Adrenal gland (tissue), 12 donors: ENCODE data around the gene IFNG. TPM values are rescaled to one million over a fixed set of nuclear protein-coding genes. Genes with fewer than 3 reads are reported as not detected.

Experiments used
- DNase-seq, 7 donors: peaks; one replicate each; pipeline ENCODE4 v3.0.0-alpha.2; 2019 to 2020
- H3K27ac ChIP-seq, 5 donors: fragments of 200-600 bp; sonication (generic) in 4 of 5; 1 replicate in 3 of 5; 2 replicates in 2 of 5; pipeline versions ENCODE4 v1.5.1 to v1.8.0; 2016 to 2020; ENCODE audit warnings: mild to moderate bottlenecking in 1 of 5
- H3K27me3 ChIP-seq: fragments of 200-600 bp; 2 replicates; pipeline ENCODE4 v1.8.0; 2021
- H3K36me3 ChIP-seq, 2 donors: fragments of 200-600 bp; replicated peaks in 1 of 2; 1 replicate in 1 of 2; 2 replicates in 1 of 2; pipeline versions ENCODE4 v1.5.1 to v1.8.0; 2018 to 2022
- H3K4me1 ChIP-seq, 2 donors: fragments of 200-600 bp; replicated peaks in 1 of 2; 1 replicate in 1 of 2; 2 replicates in 1 of 2; pipeline versions ENCODE4 v1.5.1 to v1.8.0; 2018 to 2021
- H3K4me3 ChIP-seq, 4 donors: fragments of 200-600 bp; sonication (generic) in 3 of 4; one replicate each; pipeline ENCODE4 v1.5.1; 2016 to 2018
- H3K9me3 ChIP-seq, 3 donors: fragments of 200-600 bp; sonication (generic) in 1 of 3; replicated peaks in 1 of 3; 1 replicate in 2 of 3; 2 replicates in 1 of 3; pipeline versions ENCODE4 v1.5.1 to v1.8.0; 2016 to 2021
- POLR2A ChIP-seq, 2 donors: fragments of 450-650 bp; IDR thresholded peaks; one replicate each; pipeline ENCODE4 v1.6.1; 2017; ENCODE audit warnings: antibody characterized with exemption in 2 of 2, mild to moderate bottlenecking in 2 of 2, moderate library complexity in 1 of 2
- WGBS, 4 donors: extraction: QIAGEN DNeasy Blood & Tissue Kit in 2 of 4; methylation state at CpG; one replicate each; pipeline versions ENCODE4 v1.1.5 to v1.1.7; 2013 to 2017; 5-methylcytosine and 5-hydroxymethylcytosine counted together
- intact Hi-C, 2 donors: fragments of 100-400 bp; cut with DNase I; formaldehyde crosslinking; loops; one replicate each; pipeline versions ENCODE4 v1.14.1 to v1.15.0; 2022 to 2023
- polyA plus RNA-seq, 3 donors: library from polyadenylated mRNA; stranded (reverse); fragments of 200-250 nt in 2 of 3; fragments of 350-450 nt in 1 of 3; fragmentation: Illumina TruSeq in 1 of 3; extraction: RNeasy Lipid Tissue Mini Kit (QIAGEN cat#74804) in 1 of 3; gene quantifications; one replicate each; pipeline ENCODE4 v1.2.3, GENCODE V29; 2013 to 2014
- total RNA-seq, 9 donors: library from RNA; depleted of rRNA in 4 of 9; stranded (reverse); fragments of >200 nt in 4 of 9; fragments of 120-200 nt in 1 of 9; fragmentation: NEBNext Ultra II Directional in 1 of 9; extraction: Animal tissue kit (Norgen Biotek cat#: 25700) in 1 of 9; gene quantifications; one replicate each; pipeline versions ENCODE4 v1.1.0 to v1.2.4, GENCODE V29; 2013 to 2023
- TF ChIP-seq, protein P1 (sequence below), 6 experiments: fragments of 450-650 bp in 4 of 6; fragments of 200-600 bp in 2 of 6; sonication (generic) in 1 of 6; IDR thresholded peaks; 1 replicate in 5 of 6; 2 replicates in 1 of 6; pipeline versions ENCODE4 v1.5.1 to v1.8.0; 2016 to 2021; ENCODE audit warnings: antibody characterized with exemption in 6 of 6, mild to moderate bottlenecking in 2 of 6, moderate library complexity in 1 of 6
- donor health status: healthy with polysubstance abuse.
- donor health status: Bipolar disorder and iron deficiency.
- donor health status: DM: yes; HTN: yes; CAD: no.
- donor health status: DM: no; HTN: no; CAD: no.
- donor health status: DM: no; HTN: no; CAD: no.
- donor health status: DM: yes; HTN: yes; CAD: no.

IFNG gene
- total and polyA plus RNA-seq, 12 donors: 0.29 to 0.47 (median 0.46) TPM; not detected in 9

DNA sequence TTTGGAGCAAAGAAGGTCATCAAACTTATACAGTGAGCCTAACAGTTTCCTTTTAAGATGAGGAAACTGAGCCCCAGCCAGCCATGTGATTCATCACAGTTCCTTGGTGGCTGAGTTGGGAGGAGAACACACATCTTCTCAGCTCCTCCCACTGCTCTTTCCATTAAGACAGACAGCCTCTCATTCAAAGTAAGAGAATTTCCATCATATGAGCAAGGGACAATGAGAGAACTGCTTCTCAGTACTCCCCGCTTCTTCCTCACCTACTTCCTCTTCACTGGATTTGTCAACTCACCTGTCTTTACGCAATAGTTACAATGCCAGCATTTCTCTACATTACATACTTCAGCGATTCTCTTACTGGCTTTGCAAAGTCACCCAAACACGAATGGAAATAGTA is 2.2 kb downstream of the IFNG start:
- no peak for DNase-seq

DNA sequence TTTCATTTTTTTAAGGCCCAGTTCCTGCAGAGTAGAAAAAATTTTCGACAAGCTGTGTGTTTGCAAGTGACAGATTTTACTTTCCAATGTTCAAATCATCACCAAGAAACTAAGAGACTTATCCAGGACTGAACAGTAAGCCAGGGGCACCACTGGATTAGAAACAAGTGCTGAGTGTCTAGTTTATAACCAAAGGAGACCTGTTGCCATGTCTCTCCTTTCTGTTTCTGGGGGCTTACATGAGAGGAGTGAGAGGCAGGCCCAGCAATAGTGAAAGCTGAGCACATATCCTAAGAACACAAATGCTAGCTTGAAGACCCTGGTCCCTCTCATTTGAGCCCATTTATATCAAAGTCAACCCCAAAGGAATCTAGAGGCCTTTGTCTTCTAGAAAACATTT is 2.9 kb downstream of the IFNG start:
- Histone ChIP-seq H3K36me3 (no peaks in the 10 kb centered on the region), H3K9me3 (no peaks in the 10 kb centered on the region), H3K4me1 (no peaks in the 10 kb centered on the region), H3K4me3 (no peak overlapping the region), H3K27ac (no peak overlapping the region), H3K27me3 (no peaks in the 10 kb centered on the region)
- no peak for DNase-seq
- intact Hi-C loops: no loop called here
- 38 to 60% (median 53%) methylated on average over 1 of the region's 1 CpG for WGBS, 4 donors
- TF ChIP-seq, protein P1, sequence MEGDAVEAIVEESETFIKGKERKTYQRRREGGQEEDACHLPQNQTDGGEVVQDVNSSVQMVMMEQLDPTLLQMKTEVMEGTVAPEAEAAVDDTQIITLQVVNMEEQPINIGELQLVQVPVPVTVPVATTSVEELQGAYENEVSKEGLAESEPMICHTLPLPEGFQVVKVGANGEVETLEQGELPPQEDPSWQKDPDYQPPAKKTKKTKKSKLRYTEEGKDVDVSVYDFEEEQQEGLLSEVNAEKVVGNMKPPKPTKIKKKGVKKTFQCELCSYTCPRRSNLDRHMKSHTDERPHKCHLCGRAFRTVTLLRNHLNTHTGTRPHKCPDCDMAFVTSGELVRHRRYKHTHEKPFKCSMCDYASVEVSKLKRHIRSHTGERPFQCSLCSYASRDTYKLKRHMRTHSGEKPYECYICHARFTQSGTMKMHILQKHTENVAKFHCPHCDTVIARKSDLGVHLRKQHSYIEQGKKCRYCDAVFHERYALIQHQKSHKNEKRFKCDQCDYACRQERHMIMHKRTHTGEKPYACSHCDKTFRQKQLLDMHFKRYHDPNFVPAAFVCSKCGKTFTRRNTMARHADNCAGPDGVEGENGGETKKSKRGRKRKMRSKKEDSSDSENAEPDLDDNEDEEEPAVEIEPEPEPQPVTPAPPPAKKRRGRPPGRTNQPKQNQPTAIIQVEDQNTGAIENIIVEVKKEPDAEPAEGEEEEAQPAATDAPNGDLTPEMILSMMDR (IDR thresholded peaks at IDR 0.05): no peak
- TF ChIP-seq POLR2A (IDR thresholded peaks at IDR 0.05): no peak

More for the DNA sequence above, 2.2 kb downstream of the IFNG start:
- Histone ChIP-seq H3K27ac (no peak overlapping the region), H3K4me1 (no peaks in the 10 kb centered on the region), H3K27me3 (no peaks in the 10 kb centered on the region), H3K4me3 (no peak overlapping the region), H3K36me3 (no peaks in the 10 kb centered on the region), H3K9me3 (no peaks in the 10 kb centered on the region)
- 54 to 62% (median 57%) methylated on average over 4 of the region's 4 CpGs for WGBS, 4 donors
- intact Hi-C loops: no loop called here
- TF ChIP-seq POLR2A (IDR thresholded peaks at IDR 0.05): no peak
- TF ChIP-seq, protein P1 (IDR thresholded peaks at IDR 0.05): no peak

DNA sequence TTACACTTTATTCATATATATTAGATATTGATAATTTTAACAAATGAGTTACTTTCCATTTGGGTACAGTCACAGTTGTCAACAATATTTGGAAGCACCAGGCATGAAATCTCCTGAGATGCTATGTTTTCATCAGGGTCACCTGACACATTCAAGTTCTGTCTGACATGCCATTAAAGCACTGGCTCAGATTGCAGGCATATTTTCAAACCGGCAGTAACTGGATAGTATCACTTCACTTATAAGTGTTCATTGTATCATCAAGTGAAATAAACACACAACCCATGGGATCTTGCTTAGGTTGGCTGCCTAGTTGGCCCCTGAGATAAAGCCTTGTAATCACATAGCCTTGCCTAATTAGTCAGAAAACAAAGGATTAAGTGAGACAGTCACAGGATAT is 4.8 kb downstream of the IFNG start:
- no peaks in the 10 kb centered on the region for H3K9me3 ChIP-seq
- no peaks in the 10 kb centered on the region for H3K4me1 ChIP-seq
- TF ChIP-seq POLR2A (IDR thresholded peaks at IDR 0.05): no peak
- TF ChIP-seq, protein P1 (IDR thresholded peaks at IDR 0.05): no peak
- WGBS, 4 donors: 47 to 66% (median 59%) methylated on average over 1 of the region's 1 CpG
- intact Hi-C loops: no loop called here
- H3K4me3 ChIP-seq: no peak overlapping the region
- H3K27me3 ChIP-seq: no peaks in the 10 kb centered on the region
- DNase-seq: no peak
- H3K27ac ChIP-seq: no peak overlapping the region
- H3K36me3 ChIP-seq: no peaks in the 10 kb centered on the region

GRCh38 chr12:68148261-68148951 is 11.1 kb downstream of the IFNG start:
- intact Hi-C loops: no loop called here
- WGBS, 4 donors: 70 to 84% (median 78%) methylated on average over 7 of the region's 7 CpGs
- H3K9me3 ChIP-seq: no peaks in the 10 kb centered on the region
- no peak for DNase-seq
- H3K27me3 ChIP-seq: no peaks in the 10 kb centered on the region
- H3K36me3 ChIP-seq: no peaks in the 10 kb centered on the region
- H3K27ac ChIP-seq: no peak overlapping the region
- H3K4me3 ChIP-seq: no peak overlapping the region
- TF ChIP-seq, protein P1 (IDR thresholded peaks at IDR 0.05): no peak
- TF ChIP-seq POLR2A (IDR thresholded peaks at IDR 0.05): no peak
- H3K4me1 ChIP-seq: no peaks in the 10 kb centered on the region
